CD4-positive, alpha-beta memory T cell (primary cell): ENCODE results near the gene ABCA2. TPM values are rescaled to one million over a fixed set of nuclear protein-coding genes. Genes with fewer than 3 reads are reported as not detected.

Source experiments
- CTCF ChIA-PET: fragments of 350-600 bp; sonication (Branson Sonifier 250); formaldehyde crosslinking; loops from one replicate; lab custom pipeline; 2021; ENCODE audit warnings: inconsistent platforms; ENCODE audit not compliant: partially characterized antibody; lab: Charles Lee
- POLR2A ChIA-PET: fragments of 350-600 bp; sonication (Branson Sonifier 250); formaldehyde crosslinking; loops from one replicate; lab custom pipeline; 2021; ENCODE audit not compliant: partially characterized antibody; lab: Charles Lee
- DNase-seq, 5 donors: peaks; one replicate each; pipeline versions ENCODE4 v3.0.0 to v3.0.0-alpha.2; 2020 to 2022; ENCODE audit warnings: mixed read lengths in 1 of 5
- H3K27ac ChIP-seq: one replicate; pipeline ENCODE4 v1.7.0; 2013; ENCODE audit warnings: low read depth, low read length
- H3K27me3 ChIP-seq: 2 replicates; pipeline ENCODE4 v1.7.0; 2013; ENCODE audit warnings: mild to moderate bottlenecking, low read length, moderate library complexity; ENCODE audit not compliant: insufficient read depth
- H3K36me3 ChIP-seq: 2 replicates; pipeline ENCODE4 v1.7.0; 2013; ENCODE audit warnings: mild to moderate bottlenecking, low read length, moderate library complexity; ENCODE audit not compliant: insufficient read depth
- H3K4me1 ChIP-seq: 2 replicates; pipeline ENCODE4 v1.7.0; 2013; ENCODE audit warnings: mild to moderate bottlenecking, low read length, moderate library complexity; ENCODE audit not compliant: insufficient read depth
- H3K4me3 ChIP-seq, 2 donors: one replicate each; pipeline ENCODE4 v1.7.0; 2013; ENCODE audit warnings: low read length in 2 of 2, mild to moderate bottlenecking in 1 of 2
- H3K9me3 ChIP-seq, 2 donors: one replicate each; pipeline ENCODE4 v1.7.0; 2013; ENCODE audit warnings: low read length in 2 of 2, control low read depth in 1 of 2; ENCODE audit not compliant: control insufficient read depth in 1 of 2
- H3K27ac Mint-ChIP-seq, 7 donors: one replicate each; pipeline ENCODE4 v1.8.0; 2020 to 2021; ENCODE audit warnings: mixed read lengths in 7 of 7, mild to moderate bottlenecking in 6 of 7, inconsistent platforms in 3 of 7, moderate library complexity in 3 of 7
- H3K27me3 Mint-ChIP-seq, 2 donors: one replicate each; pipeline ENCODE4 v1.8.0; 2020 to 2021; ENCODE audit warnings: mixed read lengths in 2 of 2
- H3K36me3 Mint-ChIP-seq, 2 donors: one replicate each; pipeline ENCODE4 v1.8.0; 2020 to 2021; ENCODE audit warnings: mixed read lengths in 2 of 2, inconsistent platforms in 1 of 2, mild to moderate bottlenecking in 1 of 2
- H3K4me1 Mint-ChIP-seq, 4 donors: one replicate each; pipeline ENCODE4 v1.8.0; 2020 to 2021; ENCODE audit warnings: mixed read lengths in 4 of 4, mild to moderate bottlenecking in 1 of 4
- H3K4me3 Mint-ChIP-seq, 8 donors: one replicate each; pipeline ENCODE4 v1.8.0; 2020 to 2021; ENCODE audit warnings: mixed read lengths in 8 of 8, mild to moderate bottlenecking in 7 of 8, moderate library complexity in 6 of 8, inconsistent platforms in 3 of 8
- H3K9me3 Mint-ChIP-seq, 8 donors: one replicate each; pipeline ENCODE4 v1.8.0; 2020 to 2021; ENCODE audit warnings: mixed read lengths in 8 of 8, mild to moderate bottlenecking in 5 of 8, inconsistent platforms in 3 of 8, moderate library complexity in 1 of 8
- intact Hi-C: fragments of 100-400 bp; cut with micrococcal nuclease; formaldehyde crosslinking; loops from one replicate; pipeline ENCODE4 v1.15.1; 2023
- polyA plus RNA-seq, 2 donors: library from polyadenylated mRNA; unstranded; fragments of 300-500 nt; fragmentation: Illumina TruSeq; gene quantifications; one replicate each; pipeline ENCODE4 v1.2.3, GENCODE V29; 2021
- total RNA-seq, 2 experiments: library from RNA; stranded (reverse); gene quantifications; one replicate each; pipeline ENCODE4 v1.2.3, GENCODE V29; 2021

The ABCA2 gene
- total and polyA plus RNA-seq, 4 experiments from 2014 or later = 2.6 to 68.6 (median 37.3) TPM

DNA sequence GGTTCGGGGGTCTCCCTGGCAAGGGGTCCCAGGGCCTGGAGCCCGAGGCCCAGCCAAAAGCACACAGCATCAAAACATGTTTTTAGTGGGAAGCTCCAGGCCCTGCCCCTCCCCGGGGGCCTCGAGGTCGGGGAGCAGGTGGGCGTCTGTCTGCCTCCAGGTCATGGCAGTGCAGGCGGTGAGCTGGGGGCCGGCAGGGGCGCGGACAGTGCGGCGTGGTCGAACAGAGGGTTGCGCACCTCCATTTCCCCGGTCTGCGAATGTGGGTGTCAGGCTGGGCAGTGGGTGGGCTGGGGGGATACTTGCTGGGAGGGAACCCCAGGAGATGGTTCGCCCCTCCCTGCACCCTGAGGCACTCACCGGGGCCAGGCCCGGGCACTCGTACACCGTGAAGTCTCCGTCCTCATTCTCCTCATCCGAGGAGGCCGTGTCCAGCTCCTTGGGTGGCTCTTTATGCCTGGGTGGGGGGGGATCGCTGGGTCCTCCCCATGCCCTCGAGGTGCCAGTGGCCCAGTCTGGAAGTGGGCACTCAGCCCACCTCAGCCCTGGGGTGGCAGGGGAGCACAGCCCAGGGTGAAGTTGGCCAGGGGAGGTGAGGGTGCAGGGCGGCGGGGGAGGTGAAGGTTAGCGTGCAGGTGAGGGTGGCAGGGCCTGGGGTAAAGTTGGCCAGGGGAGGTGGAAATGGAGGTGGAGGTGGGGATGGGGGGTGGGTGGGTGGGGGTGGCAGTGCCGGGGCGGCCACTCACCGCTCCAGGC lies 11.8 kb upstream of the ABCA2 start:
- Histone ChIP-seq H3K27ac (no peak overlapping the region), H3K9me3 (no peaks in the 10 kb centered on the region), H3K27me3 (no peaks in the 10 kb centered on the region), H3K4me3 (no peak overlapping the region), H3K36me3 (no peaks in the 10 kb centered on the region), H3K4me1 (peaks cover 24% of the 10 kb centered on the region)
- ChIA-PET POLR2A (no interaction called here), CTCF (interaction anchor here (1.1 kb wide), 1 partner anchor 10 kb away, joined by 5 read pairs; no protein-coding TSS in a partner anchor)
- no peak for DNase-seq
- H3K4me1 Mint-ChIP-seq = peaks cover 5 to 11% (median 8%) of the 10 kb centered on the region in 4 donors
- H3K9me3 Mint-ChIP-seq = no peaks in the 10 kb centered on the region
- no peak overlapping the region for H3K27ac Mint-ChIP-seq
- H3K36me3 Mint-ChIP-seq = no peaks in the 10 kb centered on the region
- H3K27me3 Mint-ChIP-seq = peaks cover under 1 to 1% of the 10 kb centered on the region in 2 donors
- no peak overlapping the region for H3K4me3 Mint-ChIP-seq
- intact Hi-C loops = no loop called here

DNA sequence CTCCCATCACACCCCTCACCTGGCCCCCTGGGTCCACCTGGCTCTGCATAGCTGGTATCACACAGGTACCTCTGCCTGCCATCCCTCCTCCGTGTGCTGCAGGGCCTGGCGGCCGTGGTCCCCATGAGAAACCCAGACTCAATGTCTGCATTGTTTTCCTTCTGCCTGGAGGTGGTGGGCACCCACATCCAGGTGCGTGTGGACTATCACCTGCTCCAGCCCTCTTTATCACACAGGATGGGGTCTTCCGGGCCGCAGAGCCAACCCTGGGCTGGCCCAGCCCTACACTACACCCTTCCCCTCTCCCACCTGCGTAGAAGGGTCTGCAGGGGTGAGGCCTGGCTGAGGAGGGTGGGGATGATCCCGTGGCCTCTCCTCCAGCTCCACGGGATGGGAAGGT lies 10.9 kb upstream of the ABCA2 start:
- Mint-ChIP-seq H3K36me3 (no peaks in the 10 kb centered on the region), H3K9me3 (no peaks in the 10 kb centered on the region), H3K27ac (peak overlapping the region in 1 of 7 donors; percentile 48), H3K4me1 (peaks cover 7 to 12% (median 9%) of the 10 kb centered on the region in 4 donors), H3K4me3 (no peak overlapping the region), H3K27me3 (no peaks in the 10 kb centered on the region)
- Histone ChIP-seq H3K9me3 (no peaks in the 10 kb centered on the region), H3K27me3 (no peaks in the 10 kb centered on the region), H3K4me3 (no peak overlapping the region), H3K36me3 (no peaks in the 10 kb centered on the region), H3K27ac (no peak overlapping the region), H3K4me1 (peaks cover 22% of the 10 kb centered on the region)
- ChIA-PET CTCF (interaction anchor here (1.8 to 2.5 kb wide), 2 partner anchors 8 to 10 kb away, joined by 4 to 10 read pairs; partner anchors contain the start of gene ABCA2), POLR2A (no interaction called here)
- intact Hi-C loops = no loop called here
- DNase-seq = no peak

- DNase-seq = no peak
- no peak overlapping the region for H3K27ac Mint-ChIP-seq
- Histone ChIP-seq H3K4me1 (peaks cover 27% of the 10 kb centered on the region), H3K27ac (no peak overlapping the region), H3K4me3 (no peak overlapping the region), H3K27me3 (no peaks in the 10 kb centered on the region), H3K36me3 (no peaks in the 10 kb centered on the region), H3K9me3 (no peaks in the 10 kb centered on the region)
- H3K27me3 Mint-ChIP-seq = no peaks in the 10 kb centered on the region
- H3K9me3 Mint-ChIP-seq = no peaks in the 10 kb centered on the region
- H3K4me1 Mint-ChIP-seq = peaks cover 10 to 26% (median 18%) of the 10 kb centered on the region in 4 donors
- H3K36me3 Mint-ChIP-seq = no peaks in the 10 kb centered on the region
- CTCF ChIA-PET = interaction anchor here (0.9 to 4.3 kb wide), 7 partner anchors 8 to 250 kb away, joined by 3 to 84 read pairs (median 10); partner anchors contain the start of genes ABCA2, CLIC3 and NPDC1
- POLR2A ChIA-PET = interaction anchor here (0.6 to 1.5 kb wide), 2 partner anchors 9 to 11 kb away, joined by 3 to 4 read pairs; partner anchors contain the start of gene NPDC1
- no peak overlapping the region for H3K4me3 Mint-ChIP-seq
- intact Hi-C loops = no loop called here
These were observed 9.4 kb upstream of the ABCA2 start for GRCh38 chr9:137037483-137037882.

GRCh38 chr9:137037035-137037434 lies 9.0 kb upstream of the ABCA2 start:
- ChIA-PET CTCF (interaction anchor here (1.2 to 4.3 kb wide), 7 partner anchors 8 to 259 kb away, joined by 3 to 84 read pairs (median 22); partner anchors contain the start of genes ABCA2, CLIC3 and NPDC1), POLR2A (interaction anchor here (0.6 to 2.6 kb wide), 3 partner anchors 10 to 15 kb away, joined by 3 to 10 read pairs (median 4); partner anchors contain the start of gene NPDC1)
- intact Hi-C loops = no loop called here
- Histone ChIP-seq H3K36me3 (no peaks in the 10 kb centered on the region), H3K4me3 (no peak overlapping the region), H3K9me3 (no peaks in the 10 kb centered on the region), H3K27me3 (no peaks in the 10 kb centered on the region), H3K27ac (no peak overlapping the region), H3K4me1 (peaks cover 31% of the 10 kb centered on the region)
- Mint-ChIP-seq H3K36me3 (no peaks in the 10 kb centered on the region), H3K27ac (no peak overlapping the region), H3K4me3 (no peak overlapping the region), H3K27me3 (no peaks in the 10 kb centered on the region), H3K9me3 (no peaks in the 10 kb centered on the region), H3K4me1 (peaks cover 12 to 31% (median 21%) of the 10 kb centered on the region in 4 donors)
- no peak for DNase-seq

DNA sequence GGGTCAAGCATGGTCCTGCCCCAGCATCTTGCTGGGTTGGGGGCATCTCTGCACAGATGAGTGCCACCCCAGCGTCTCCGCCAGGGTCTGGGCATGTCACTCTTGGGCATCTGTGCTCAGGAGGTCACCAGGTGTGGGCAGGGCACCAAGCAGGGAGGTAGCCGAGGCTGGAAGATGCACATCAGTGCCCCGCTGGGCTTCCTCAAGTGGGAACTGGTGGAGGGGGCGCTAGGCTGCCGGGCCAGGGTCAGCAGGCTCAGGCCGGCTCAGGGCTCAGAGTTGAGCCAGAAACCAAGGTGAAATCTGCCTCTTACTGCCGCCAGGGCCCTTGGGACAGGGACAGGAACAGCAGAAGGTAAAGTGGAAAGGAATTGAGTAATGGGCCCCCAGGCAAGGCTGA lies 7.9 kb upstream of the ABCA2 start:
- Histone ChIP-seq H3K27me3 (no peaks in the 10 kb centered on the region), H3K4me1 (peaks cover 42% of the 10 kb centered on the region), H3K9me3 (no peaks in the 10 kb centered on the region), H3K4me3 (no peak overlapping the region), H3K27ac (no peak overlapping the region), H3K36me3 (no peaks in the 10 kb centered on the region)
- ChIA-PET CTCF (interaction anchor here (0.7 to 4.3 kb wide), 33 partner anchors 8 to 267 kb away, joined by 3 to 84 read pairs (median 9); partner anchors contain the start of genes AJM1, C8G, CLIC3 and FBXW5), POLR2A (interaction anchor here (0.8 to 2.6 kb wide), 15 partner anchors 8 to 248 kb away, joined by 3 to 25 read pairs (median 9); partner anchors contain the start of genes AJM1, CLIC3, PAXX and RABL6)
- no peaks in the 10 kb centered on the region for H3K27me3 Mint-ChIP-seq
- no peaks in the 10 kb centered on the region for H3K9me3 Mint-ChIP-seq
- H3K4me1 Mint-ChIP-seq = peaks cover 16 to 38% (median 25%) of the 10 kb centered on the region in 4 donors
- peaks cover 0 to 2% of the 10 kb centered on the region in 2 donors for H3K36me3 Mint-ChIP-seq
- no peak overlapping the region for H3K27ac Mint-ChIP-seq
- DNase-seq = no peak
- no peak overlapping the region for H3K4me3 Mint-ChIP-seq
- intact Hi-C loops = loop anchor here (1.0 kb wide), 3 partner anchors 87 to 249 kb away; partner anchors contain the start of gene AJM1

DNA sequence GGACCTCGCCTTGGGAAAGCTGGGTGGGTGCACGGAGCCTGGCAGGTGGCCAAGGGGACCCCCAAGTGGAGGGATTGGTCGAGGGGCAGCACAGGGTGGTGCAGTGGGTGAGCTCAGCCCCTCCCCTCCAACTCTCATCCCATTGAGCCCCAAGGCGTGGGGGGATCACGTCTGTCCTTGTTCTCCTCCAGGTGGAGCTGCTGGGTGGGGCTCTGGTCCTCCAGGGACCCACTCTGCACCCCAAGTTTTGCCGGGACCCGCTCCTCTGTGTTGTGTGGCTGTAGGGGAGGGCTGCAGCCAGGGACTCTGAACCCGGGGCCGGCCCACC lies 7.4 kb upstream of the ABCA2 start:
- peaks cover 20 to 42% (median 30%) of the 10 kb centered on the region in 4 donors for H3K4me1 Mint-ChIP-seq
- no peaks in the 10 kb centered on the region for H3K9me3 ChIP-seq
- no peaks in the 10 kb centered on the region for H3K9me3 Mint-ChIP-seq
- H3K27ac Mint-ChIP-seq = peak overlapping the region in 4 of 7 donors; percentile 19 to 84 (median 58)
- intact Hi-C loops = loop anchor here (1.0 kb wide), 3 partner anchors 86 to 248 kb away; partner anchors contain the start of gene AJM1
- ChIA-PET POLR2A (interaction anchor here (0.6 to 2.6 kb wide), 32 partner anchors 9 to 248 kb away, joined by 3 to 25 read pairs (median 6); partner anchors contain the start of genes AJM1, CLIC3, EDF1 and FBXW5), CTCF (interaction anchor here (0.7 to 4.3 kb wide), 42 partner anchors 9 to 275 kb away, joined by 3 to 84 read pairs (median 6); partner anchors contain the start of genes AJM1, C8G, CLIC3 and FBXW5)
- peak overlapping the region in 3 of 8 donors; percentile 77 to 85 (median 83) for H3K4me3 Mint-ChIP-seq
- H3K36me3 ChIP-seq = no peaks in the 10 kb centered on the region
- H3K27ac ChIP-seq = no peak overlapping the region
- H3K36me3 Mint-ChIP-seq = peaks cover 0 to 5% of the 10 kb centered on the region in 2 donors
- H3K27me3 Mint-ChIP-seq = no peaks in the 10 kb centered on the region
- H3K4me1 ChIP-seq = peaks cover 47% of the 10 kb centered on the region
- no peak for DNase-seq
- no peak overlapping the region for H3K4me3 ChIP-seq
- no peaks in the 10 kb centered on the region for H3K27me3 ChIP-seq
